ENCODE measurements around the gene COL5A3.

GRCh38 chr19:9966024-9966423 is 44.3 kb downstream of the COL5A3 start:
- TF ChIP-seq, protein P1, sequence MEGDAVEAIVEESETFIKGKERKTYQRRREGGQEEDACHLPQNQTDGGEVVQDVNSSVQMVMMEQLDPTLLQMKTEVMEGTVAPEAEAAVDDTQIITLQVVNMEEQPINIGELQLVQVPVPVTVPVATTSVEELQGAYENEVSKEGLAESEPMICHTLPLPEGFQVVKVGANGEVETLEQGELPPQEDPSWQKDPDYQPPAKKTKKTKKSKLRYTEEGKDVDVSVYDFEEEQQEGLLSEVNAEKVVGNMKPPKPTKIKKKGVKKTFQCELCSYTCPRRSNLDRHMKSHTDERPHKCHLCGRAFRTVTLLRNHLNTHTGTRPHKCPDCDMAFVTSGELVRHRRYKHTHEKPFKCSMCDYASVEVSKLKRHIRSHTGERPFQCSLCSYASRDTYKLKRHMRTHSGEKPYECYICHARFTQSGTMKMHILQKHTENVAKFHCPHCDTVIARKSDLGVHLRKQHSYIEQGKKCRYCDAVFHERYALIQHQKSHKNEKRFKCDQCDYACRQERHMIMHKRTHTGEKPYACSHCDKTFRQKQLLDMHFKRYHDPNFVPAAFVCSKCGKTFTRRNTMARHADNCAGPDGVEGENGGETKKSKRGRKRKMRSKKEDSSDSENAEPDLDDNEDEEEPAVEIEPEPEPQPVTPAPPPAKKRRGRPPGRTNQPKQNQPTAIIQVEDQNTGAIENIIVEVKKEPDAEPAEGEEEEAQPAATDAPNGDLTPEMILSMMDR (conservative IDR thresholded peaks at IDR 0.05; ENCODE audit: low read depth, low read length), result no peak
- TF ChIP-seq EZH2 (IDR thresholded peaks at IDR 0.05; ENCODE audit: low read length, unreplicated experiment), result no peak
